PC-3 (cell line): ENCODE measurements around the gene EFCAB6.

ENCODE experiments used
- CTCF ChIP-seq: fragments of 300-600 bp; sonication (generic); conservative IDR thresholded peaks from 2 replicates; pipeline ENCODE4 v1.5.1; 2017; ENCODE audit warnings: antibody characterized with exemption, low read depth, mild to moderate bottlenecking, low read length
- EZH2 ChIP-seq: fragments of 300-600 bp; sonication (generic); IDR thresholded peaks from one replicate; pipeline ENCODE4 v1.6.1; 2017; ENCODE audit warnings: antibody characterized with exemption, mild to moderate bottlenecking, low read length; ENCODE audit not compliant: unreplicated experiment

- TF ChIP-seq CTCF (no peak), EZH2 (no peak)
Measured at GRCh38 chr22:43533656-43534428, 278.3 kb downstream of the EFCAB6 start.
